IMR-90 (cell line): ENCODE results near the gene RPL23. TPM values are rescaled to one million over a fixed set of nuclear protein-coding genes. Genes with fewer than 3 reads are reported as not detected.

Experiments
- ATAC-seq: fragments of 200-7000 bp; cut with Tn5 transposase; 2 replicates; pipeline ENCODE4 v1.9.1; 2020; ENCODE audit warnings: low read depth, mild to moderate bottlenecking, moderate library complexity
- BruUV-seq: library from RNA; stranded (reverse); fragments of 400-500 nt; replicated peaks from 2 replicates; lab custom pipeline; 2021; lab: Mats Ljungman, UMichigan
- CTCF ChIA-PET: fragments of 300-600 bp; formaldehyde crosslinking; extraction: SDS; loops from one replicate; lab custom pipeline; 2021; ENCODE audit warnings: antibody characterized with exemption; lab: Yijun Ruan, JAX
- POLR2A ChIA-PET: fragments of 300-600 bp; sonication (Branson Sonifier 250); formaldehyde crosslinking; loops from one replicate; lab custom pipeline; 2022; ENCODE audit warnings: antibody characterized with exemption; ENCODE audit not compliant: unreplicated experiment; lab: Charles Lee
- DNase-seq: peaks from one replicate; pipeline ENCODE4 v3.0.0; 2013
- H2AFZ ChIP-seq: replicated peaks from 2 replicates; pipeline ENCODE3; 2013; ENCODE audit warnings: low read length, mild to moderate bottlenecking; ENCODE audit not compliant: poor library complexity
- H2AK5ac ChIP-seq: 2 replicates; pipeline ENCODE4 v1.6.1; 2013; ENCODE audit warnings: low read depth, low read length, inconsistent platforms
- H2AK9ac ChIP-seq: replicated peaks from 2 replicates; pipeline ENCODE3; 2013; ENCODE audit warnings: mild to moderate bottlenecking, low read depth, low read length, moderate library complexity; ENCODE audit not compliant: poor library complexity
- H2BK120ac ChIP-seq: 2 replicates; pipeline ENCODE4 v1.6.1; 2013; ENCODE audit warnings: low read depth, low read length, inconsistent platforms
- H2BK15ac ChIP-seq: 3 replicates; pipeline ENCODE4 v1.6.1; 2013; ENCODE audit warnings: low read depth, low read length, inconsistent platforms
- H2BK20ac ChIP-seq: 2 replicates; pipeline ENCODE4 v1.6.1; 2013; ENCODE audit warnings: low read depth, mild to moderate bottlenecking, inconsistent platforms, low read length, moderate library complexity
- H2BK5ac ChIP-seq: 2 replicates; pipeline ENCODE4 v1.6.1; 2013; ENCODE audit warnings: mild to moderate bottlenecking, low read depth, low read length, inconsistent platforms; ENCODE audit not compliant: poor library complexity, severe bottlenecking
- H3K14ac ChIP-seq: replicated peaks from 2 replicates; pipeline ENCODE4 v1.6.1; 2013; ENCODE audit warnings: low read depth, low read length, inconsistent platforms
- H3K18ac ChIP-seq: 2 replicates; pipeline ENCODE4 v1.6.1; 2013; ENCODE audit warnings: low read depth, low read length, control low read depth
- H3K23ac ChIP-seq: 2 replicates; pipeline ENCODE4 v1.6.1; 2013; ENCODE audit warnings: low read depth, low read length, inconsistent platforms
- H3K27ac ChIP-seq: 2 replicates; pipeline ENCODE4 v1.5.1; 2013; ENCODE audit warnings: mild to moderate bottlenecking, control low read depth, low read length; ENCODE audit not compliant: insufficient read depth
- H3K27me3 ChIP-seq: 2 replicates; pipeline ENCODE4 v1.6.1; 2013; ENCODE audit warnings: low read length; ENCODE audit not compliant: control insufficient read depth, insufficient read depth
- H3K36me3 ChIP-seq: 2 replicates; pipeline ENCODE4 v1.6.1; 2013; ENCODE audit warnings: low read length, mixed read lengths; ENCODE audit not compliant: control insufficient read depth, insufficient read depth
- H3K4ac ChIP-seq: 2 replicates; pipeline ENCODE4 v1.6.1; 2013; ENCODE audit warnings: low read depth, low read length, inconsistent platforms
- H3K4me1 ChIP-seq: 2 replicates; pipeline ENCODE4 v1.6.1; 2013; ENCODE audit warnings: low read length, mixed read lengths; ENCODE audit not compliant: control insufficient read depth, insufficient read depth
- H3K4me2 ChIP-seq: 2 replicates; pipeline ENCODE4 v1.6.1; 2013; ENCODE audit warnings: low read depth, mild to moderate bottlenecking, control low read depth, low read length, moderate library complexity
- H3K4me3 ChIP-seq: 2 replicates; pipeline ENCODE4 v1.5.1; 2013; ENCODE audit warnings: low read depth, mild to moderate bottlenecking, control low read depth, low read length, moderate library complexity; ENCODE audit not compliant: insufficient read depth
- H3K56ac ChIP-seq: 2 replicates; pipeline ENCODE4 v1.6.1; 2013; ENCODE audit warnings: low read length, inconsistent platforms; ENCODE audit not compliant: insufficient read depth; ENCODE audit errors: extremely low read depth
- H3K79me1 ChIP-seq, 2 experiments: 2 replicates each; pipeline ENCODE4 v1.6.1; 2013; ENCODE audit warnings: low read length in 2 of 2, inconsistent platforms in 1 of 2, low read depth in 1 of 2
- H3K9ac ChIP-seq: 2 replicates; pipeline ENCODE4 v1.6.1; 2013; ENCODE audit warnings: low read depth, low read length, control low read depth
- H3K9me1 ChIP-seq: 2 replicates; pipeline ENCODE4 v1.6.1; 2013; ENCODE audit warnings: low read length, inconsistent platforms; ENCODE audit not compliant: insufficient read depth
- H3K9me3 ChIP-seq: 2 replicates; pipeline ENCODE4 v1.6.1; 2013; ENCODE audit warnings: low read length; ENCODE audit not compliant: control insufficient read depth, insufficient read depth
- H4K20me1 ChIP-seq: 2 replicates; pipeline ENCODE4 v1.6.1; 2013; ENCODE audit warnings: low read length, inconsistent platforms; ENCODE audit not compliant: insufficient read depth
- H4K5ac ChIP-seq: 2 replicates; pipeline ENCODE4 v1.6.1; 2013; ENCODE audit warnings: mild to moderate bottlenecking, low read depth, low read length, control low read depth
- H4K8ac ChIP-seq, 2 experiments: 2 replicates each; pipeline ENCODE4 v1.6.1; 2013; ENCODE audit warnings: low read depth in 2 of 2, low read length in 2 of 2, control low read depth in 1 of 2, inconsistent platforms in 1 of 2
- H4K91ac ChIP-seq: 2 replicates; pipeline ENCODE4 v1.6.1; 2013; ENCODE audit warnings: low read depth, low read length, inconsistent platforms; ENCODE audit not compliant: insufficient read depth
- RCOR1 ChIP-seq: IDR thresholded peaks from 2 replicates; pipeline ENCODE4 v1.6.1; 2012; ENCODE audit warnings: mild to moderate bottlenecking, low read length, improper control_type of control experiment; ENCODE audit not compliant: insufficient replicate concordance
- WGBS, 2 experiments: methylation state at CpG; one replicate each; pipeline versions ENCODE4 v1.1.5 to v1.1.7; 2013; ENCODE audit warnings: missing lambda C conversion rate in 2 of 2; ENCODE audit not compliant: insufficient read length in 1 of 2; ENCODE audit errors: extremely low coverage in 2 of 2; 5-methylcytosine and 5-hydroxymethylcytosine counted together
- dilution Hi-C: fragments of 300-500 bp; cut with HindIII; formaldehyde crosslinking; loops from one replicate; pipeline ENCODE4 v1.14.3; 2018; ENCODE audit warnings: low sequenced_read_pairs; ENCODE audit not compliant: unreplicated experiment
- in situ Hi-C: fragments of 300-500 bp; cut with MboI; formaldehyde crosslinking; loops from 3 replicates; pipeline ENCODE4 v1.14.3; 2019; ENCODE audit warnings: low sequenced_read_pairs, inconsistent platforms, mixed read lengths
- intact Hi-C: fragments of 100-400 bp; cut with micrococcal nuclease; formaldehyde crosslinking; loops from 2 replicates; pipeline ENCODE4 v1.10.0; 2022
- polyA plus RNA-seq, 3 experiments: library from polyadenylated mRNA; depleted of rRNA; stranded (reverse); fragments of >200 nt; gene quantifications; 2 replicates each; pipeline ENCODE4 v1.2.3, GENCODE V29; 2012; ENCODE audit warnings: low replicate concordance in 1 of 3
- total RNA-seq: library from RNA; depleted of rRNA; stranded (reverse); fragments of >200 nt; gene quantifications from 2 replicates; pipeline ENCODE4 v1.2.3, GENCODE V29; 2012

Gene RPL23
- total and polyA plus RNA-seq, 2 of the 4 experiments (the other 2 are of a cell fraction): 1,170 to 2,308 TPM

GRCh38 chr17:38848939-38849605 lies 4.4 kb downstream of the RPL23 start:
- ChIA-PET POLR2A (no interaction called here), CTCF (interaction anchor here (0.7 kb wide), 2 partner anchors 13 to 31 kb away, joined by 3 read pairs; no protein-coding TSS in a partner anchor)
- Histone ChIP-seq H3K36me3 (peaks cover 48% of the 10 kb centered on the region), H3K23ac (no peak overlapping the region), H3K18ac (no peak overlapping the region), H4K8ac (no peak overlapping the region), H4K5ac (no peak overlapping the region), H3K79me1 (peaks cover 16 to 57% of the 10 kb centered on the region in 2 experiments), H2BK20ac (no peak overlapping the region), H3K9me1 (0 out of 2 replicates have a peak, but pooled peaks cover 7% of the 10 kb centered on the region), H3K27me3 (no peaks in the 10 kb centered on the region), H3K4me3 (no peak overlapping the region), H4K20me1 (peaks cover 61% of the 10 kb centered on the region), H3K4me2 (no peak overlapping the region), H2AK9ac (no peak overlapping the region), H4K91ac (no peak overlapping the region), H2BK15ac (no peak overlapping the region), H3K4me1 (peaks cover 3% of the 10 kb centered on the region; the same call in 1 of the 2 replicates), H3K9ac (no peak overlapping the region), H3K4ac (no peak overlapping the region), H3K27ac (no peak overlapping the region), H2AFZ (no peak overlapping the region), H3K14ac (no peak overlapping the region), H2AK5ac (no peak overlapping the region), H2BK5ac (no peak overlapping the region), H3K56ac (no peak overlapping the region), H3K9me3 (no peaks in the 10 kb centered on the region), H2BK120ac (no peak overlapping the region)
- TF ChIP-seq RCOR1: no peak
- dilution Hi-C loops: no loop called here
- in situ Hi-C loops: no loop called here
- WGBS, 2 experiments: 84% methylated on average over 8 of the region's 16 CpGs; no CpG with 5 or more reads in 1 of the 2 experiments
- DNase-seq (no peak), ATAC-seq (no peak)
- intact Hi-C loops: no loop called here
- no TSS peak for BruUV-seq
